Upper lobe of left lung (tissue), 4 donors: ENCODE results near the gene CTBP2.

Experiments
- POLR2AphosphoS5 ChIP-seq, 2 donors: sonication (generic); formaldehyde crosslinking; IDR thresholded peaks; one replicate each; pipeline ENCODE4 v1.5.1; 2017; ENCODE audit warnings: antibody characterized with exemption in 2 of 2
- TF ChIP-seq, protein P1 (sequence below), 6 experiments: fragments of 450-650 bp in 4 of 6; fragments of 200-600 bp in 2 of 6; sonication (generic) in 2 of 6; IDR thresholded peaks; one replicate each; pipeline ENCODE4 v1.5.1; 2016 to 2019; ENCODE audit warnings: antibody characterized with exemption in 6 of 6

DNA sequence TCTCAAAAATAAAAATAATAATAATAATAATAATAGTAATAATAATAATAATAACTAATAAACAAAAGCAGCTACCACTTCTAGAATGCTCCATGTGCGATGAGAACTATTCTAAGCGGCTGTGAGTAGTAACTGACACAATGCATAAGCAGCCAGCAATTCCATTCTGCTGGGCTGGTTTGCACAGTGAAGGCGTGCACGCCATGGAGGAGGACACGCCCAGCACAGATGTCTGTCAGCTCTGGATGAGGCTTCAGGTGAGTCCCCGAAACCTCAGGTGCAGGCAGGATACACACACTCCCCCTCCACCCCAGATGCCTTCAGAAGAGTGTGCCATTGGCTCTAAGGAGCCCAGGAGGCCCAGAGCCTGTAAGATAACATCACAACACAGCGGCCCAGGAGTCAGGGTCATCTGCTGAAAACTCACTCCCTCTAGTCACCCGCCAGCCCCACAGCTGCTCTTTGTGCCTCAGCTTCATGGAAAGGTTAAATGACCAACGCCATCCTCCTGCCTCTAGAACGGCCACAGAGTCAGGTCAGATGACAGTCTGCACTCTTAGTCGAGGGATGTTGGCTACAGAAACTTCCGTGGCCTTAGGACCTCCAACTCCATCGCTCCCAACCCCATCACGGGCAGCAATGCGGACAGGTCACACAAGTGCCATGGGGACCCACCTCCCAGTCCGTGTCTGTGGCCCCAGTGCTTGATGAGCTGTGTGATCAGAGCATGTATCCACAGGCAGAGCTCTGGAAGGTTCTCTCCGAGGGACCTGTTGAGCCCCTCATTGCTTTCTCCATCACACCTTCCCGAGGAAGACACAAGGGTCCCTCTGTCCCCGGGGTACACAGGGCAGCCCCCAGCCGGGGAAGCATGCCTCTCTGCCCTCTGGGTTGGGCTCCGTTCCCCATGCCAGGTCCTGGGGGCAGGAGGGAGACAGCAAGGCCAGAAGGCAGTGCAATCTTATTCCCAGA is 103.9 kb downstream of the CTBP2 start:
- TF ChIP-seq, protein P1, sequence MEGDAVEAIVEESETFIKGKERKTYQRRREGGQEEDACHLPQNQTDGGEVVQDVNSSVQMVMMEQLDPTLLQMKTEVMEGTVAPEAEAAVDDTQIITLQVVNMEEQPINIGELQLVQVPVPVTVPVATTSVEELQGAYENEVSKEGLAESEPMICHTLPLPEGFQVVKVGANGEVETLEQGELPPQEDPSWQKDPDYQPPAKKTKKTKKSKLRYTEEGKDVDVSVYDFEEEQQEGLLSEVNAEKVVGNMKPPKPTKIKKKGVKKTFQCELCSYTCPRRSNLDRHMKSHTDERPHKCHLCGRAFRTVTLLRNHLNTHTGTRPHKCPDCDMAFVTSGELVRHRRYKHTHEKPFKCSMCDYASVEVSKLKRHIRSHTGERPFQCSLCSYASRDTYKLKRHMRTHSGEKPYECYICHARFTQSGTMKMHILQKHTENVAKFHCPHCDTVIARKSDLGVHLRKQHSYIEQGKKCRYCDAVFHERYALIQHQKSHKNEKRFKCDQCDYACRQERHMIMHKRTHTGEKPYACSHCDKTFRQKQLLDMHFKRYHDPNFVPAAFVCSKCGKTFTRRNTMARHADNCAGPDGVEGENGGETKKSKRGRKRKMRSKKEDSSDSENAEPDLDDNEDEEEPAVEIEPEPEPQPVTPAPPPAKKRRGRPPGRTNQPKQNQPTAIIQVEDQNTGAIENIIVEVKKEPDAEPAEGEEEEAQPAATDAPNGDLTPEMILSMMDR (IDR thresholded peaks at IDR 0.05) = no peak
- no peak for TF ChIP-seq POLR2AphosphoS5 (IDR thresholded peaks at IDR 0.05)
